Measurements from ENCODE around the gene HLA-DRB1.
"Not testable (repeated sequence)": the region's sequence is repeated elsewhere in the genome, so short reads cannot be mapped to it uniquely, and the experiment has no call there.

Gene HLA-DRB1

DNA sequence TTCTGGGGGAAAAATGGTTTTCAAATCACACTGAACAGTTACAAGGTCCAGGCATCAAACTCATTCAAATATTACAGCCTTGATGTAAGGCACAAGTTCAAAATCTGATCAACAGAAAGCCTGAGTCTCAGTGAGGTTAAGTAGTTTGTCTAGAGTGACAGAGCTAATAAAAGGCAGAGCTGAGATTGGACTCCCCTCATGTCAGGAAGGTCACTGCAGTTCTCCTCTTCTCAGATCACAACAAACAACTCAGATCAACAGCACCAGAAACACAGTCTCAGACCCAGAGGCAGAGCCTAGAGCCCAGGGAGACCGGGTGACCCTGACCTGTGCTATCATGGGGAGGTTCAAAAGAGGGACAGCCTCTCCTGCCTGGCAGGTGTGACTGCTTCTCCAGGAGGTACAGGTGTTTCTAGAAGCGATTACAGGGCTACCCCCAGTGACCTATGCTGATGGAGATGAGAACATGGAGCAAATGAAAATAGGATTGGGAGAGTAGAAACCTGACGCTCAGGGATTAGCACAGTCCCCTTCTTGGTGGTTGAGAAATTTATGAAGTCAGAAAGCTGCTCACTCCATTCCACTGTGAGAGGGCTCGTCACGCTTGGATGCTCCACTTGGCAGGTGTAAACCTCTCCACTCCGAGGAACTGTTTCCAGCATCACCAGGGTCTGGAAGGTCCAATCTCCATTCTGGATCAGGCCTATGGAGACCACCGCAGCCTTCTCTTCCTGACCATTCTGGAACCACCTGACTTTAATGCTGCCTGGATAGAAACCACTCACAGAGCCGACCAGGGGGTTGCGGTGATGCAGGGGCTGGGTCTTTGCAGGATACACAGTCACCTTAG, 35.3 kb downstream of the HLA-DRB1 start:
- DNase-seq = no peak

DNA sequence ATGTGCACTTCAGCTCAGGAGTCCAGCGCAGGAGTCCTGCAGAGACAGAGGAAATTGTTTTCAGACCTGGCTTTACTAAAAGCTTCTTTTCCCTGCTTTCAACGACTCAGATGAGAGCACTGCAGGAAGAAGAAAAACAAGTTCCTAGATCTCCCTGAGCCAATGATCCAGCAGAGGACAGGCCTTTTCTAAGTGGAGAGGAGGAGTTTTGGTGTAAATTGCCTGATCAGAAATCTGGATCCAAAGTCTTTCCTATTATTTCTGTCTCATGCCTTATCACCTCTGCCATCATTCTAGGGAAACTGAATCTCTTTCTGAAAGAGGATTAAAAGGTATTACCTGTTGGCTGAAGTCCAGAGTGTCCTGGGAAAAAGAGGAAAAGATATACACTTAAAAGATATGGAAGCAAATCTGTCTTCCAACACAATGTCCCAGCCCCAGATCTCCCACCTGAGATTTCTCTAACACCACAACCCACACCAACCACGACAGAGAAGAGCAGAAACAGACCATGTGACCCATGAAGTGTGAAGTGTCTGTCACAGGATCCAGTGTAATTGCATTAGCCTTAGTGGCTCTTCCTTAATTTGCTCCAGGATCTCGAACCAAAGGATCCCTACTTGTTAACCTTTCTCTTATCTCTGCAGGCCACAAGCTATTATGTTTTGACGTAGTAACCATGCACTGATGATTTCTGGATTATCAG, 36.5 kb downstream of the HLA-DRB1 start:
- DNase-seq = no peak

DNA sequence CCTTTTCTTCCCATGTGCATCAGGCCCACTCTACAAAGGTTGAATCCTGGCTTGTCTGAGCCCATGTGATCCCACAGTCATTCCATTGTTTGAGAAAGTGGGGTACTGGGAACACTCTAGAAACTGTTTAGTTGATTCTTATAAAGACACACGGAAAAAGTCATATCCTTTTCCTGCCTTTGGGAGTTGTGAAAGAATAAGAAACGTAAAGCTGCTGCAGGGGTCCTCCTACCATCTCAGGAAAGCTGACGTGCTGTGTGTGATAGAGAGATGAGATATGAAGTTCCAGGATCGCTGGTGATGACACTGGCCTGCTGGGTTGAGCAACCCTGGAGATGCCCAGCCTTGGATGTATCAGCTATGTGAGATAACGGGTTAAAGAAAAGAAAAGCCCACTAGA, 38.2 kb downstream of the HLA-DRB1 start:
- DNase-seq = no peak

DNA sequence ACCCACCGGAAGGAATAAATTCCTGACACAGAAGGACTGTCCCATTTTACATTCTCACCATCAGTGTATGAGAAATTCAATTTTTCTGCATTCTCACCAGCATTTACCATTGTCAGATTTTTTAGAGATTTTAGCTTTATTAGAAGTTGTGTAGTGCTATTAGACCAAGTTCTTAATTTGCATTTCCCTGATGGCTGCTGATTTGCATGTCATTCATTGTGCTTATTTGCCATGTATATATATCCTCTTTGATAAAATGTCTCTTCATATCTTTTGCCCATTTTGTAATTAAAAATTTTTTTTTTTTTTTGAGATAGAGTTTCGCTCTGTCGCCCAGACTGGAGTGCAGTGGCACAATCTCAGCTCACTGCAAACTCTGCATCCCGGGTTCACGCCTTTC, 49.8 kb downstream of the HLA-DRB1 start:
- no peak for DNase-seq

DNA sequence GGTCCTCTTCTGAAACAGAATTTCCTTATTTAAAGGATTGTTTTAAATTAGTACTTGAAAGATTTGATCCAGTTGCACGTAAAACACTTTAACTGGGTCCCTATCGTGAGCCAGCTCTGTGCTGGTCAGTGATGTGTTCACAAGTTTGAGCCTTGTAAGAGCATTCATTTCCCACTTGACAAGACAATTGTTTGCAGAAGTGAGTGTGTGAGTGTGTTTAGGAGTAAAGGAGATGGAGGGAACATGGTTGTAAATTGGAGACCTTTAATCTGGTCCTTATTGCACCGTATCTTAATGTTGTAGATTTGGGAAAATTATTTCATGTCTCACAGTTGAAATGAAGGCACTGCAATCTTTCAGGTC, 59.2 kb downstream of the HLA-DRB1 start:
- not testable (repeated sequence) for DNase-seq

DNA sequence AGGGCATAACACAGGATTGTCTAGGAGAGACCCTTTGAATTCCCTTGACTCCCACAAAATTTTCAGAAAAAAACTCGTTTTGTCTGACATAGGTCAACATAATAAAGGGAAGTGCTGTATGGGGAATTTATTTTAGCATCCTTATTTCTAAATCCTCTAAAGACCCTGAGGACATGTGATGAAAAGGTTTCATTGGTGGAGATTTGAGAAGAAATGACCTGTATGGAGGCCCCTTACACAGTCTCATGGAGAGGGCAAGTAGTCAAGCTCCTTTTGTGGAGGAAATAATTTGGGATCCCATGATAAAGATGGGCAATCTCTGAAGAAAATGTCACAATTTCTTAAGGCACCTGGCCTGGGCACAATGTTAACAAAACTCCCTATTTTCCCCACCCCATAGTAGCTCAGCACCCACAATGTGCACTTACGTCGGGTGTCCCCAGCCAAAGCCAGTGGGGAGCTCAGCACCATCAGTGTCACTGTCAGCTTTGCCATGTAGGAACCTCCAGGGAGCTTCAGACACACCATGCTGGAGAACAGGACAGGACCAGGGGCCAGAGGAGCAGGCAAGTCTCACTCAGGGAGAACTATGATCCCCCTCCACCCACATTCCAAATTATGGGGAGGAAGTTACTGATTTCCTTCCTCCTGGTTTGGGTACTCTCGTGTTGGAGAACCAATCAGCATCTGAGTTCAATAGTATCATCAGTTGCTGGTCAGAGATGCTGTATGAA, 59.8 kb downstream of the HLA-DRB1 start, which contains the start of gene HLA-DRB5:
Gene HLA-DRB5 (minus strand): TSS at position 591 of the 734 bp plus-strand sequence. CDS start 63 bp downstream, at position 528.
- DNase-seq = no peak
